GM21723 (cell line): ENCODE results near the gene DSTYK.
"Not testable (repeated sequence)": the region's sequence is repeated elsewhere in the genome, so short reads cannot be mapped to it uniquely, and the experiment has no call there.

Experiments
- ATAC-seq: cut with Tn5 transposase; IDR thresholded peaks from one replicate; pipeline ENCODE4 v1.9.1; 2021; ENCODE audit warnings: mild to moderate bottlenecking, moderate library complexity; ENCODE audit not compliant: unreplicated experiment

Gene DSTYK

GRCh38 chr1:205179842-205180241 is 31.7 kb downstream of the DSTYK start:
- no peak for ATAC-seq

- no peak for ATAC-seq
These were observed 38.7 kb downstream of the DSTYK start for GRCh38 chr1:205172729-205173366.

GRCh38 chr1:205171369-205171768 is 40.1 kb downstream of the DSTYK start:
- ATAC-seq = no peak

GRCh38 chr1:205170532-205171269 is 40.8 kb downstream of the DSTYK start:
- ATAC-seq = no peak

GRCh38 chr1:205169248-205169647 is 42.3 kb downstream of the DSTYK start:
- ATAC-seq = no peak

GRCh38 chr1:205168291-205168690 is 43.2 kb downstream of the DSTYK start:
- no peak for ATAC-seq

GRCh38 chr1:205162301-205162700 is 49.2 kb downstream of the DSTYK start:
- ATAC-seq = no peak

- no peak for ATAC-seq
These were observed 50.4 kb downstream of the DSTYK start for GRCh38 chr1:205161076-205161475.

GRCh38 chr1:205158048-205158616 is 53.4 kb downstream of the DSTYK start:
- no peak for ATAC-seq

- ATAC-seq = not testable (repeated sequence)
These were observed 55.7 kb downstream of the DSTYK start for GRCh38 chr1:205155665-205156377.

- ATAC-seq = no peak
These were observed 59.0 kb downstream of the DSTYK start for GRCh38 chr1:205152505-205152904.

- ATAC-seq = no peak
These were observed 60.7 kb downstream of the DSTYK start for GRCh38 chr1:205150651-205151428.

GRCh38 chr1:205147191-205147835 is 64.2 kb downstream of the DSTYK start:
- no peak for ATAC-seq

- no peak for ATAC-seq
These were observed 66.8 kb downstream of the DSTYK start for GRCh38 chr1:205144751-205145150.

- ATAC-seq = no peak
These were observed 67.3 kb downstream of the DSTYK start for GRCh38 chr1:205144046-205144720.

GRCh38 chr1:205142102-205142469 is 69.4 kb downstream of the DSTYK start:
- no peak for ATAC-seq

GRCh38 chr1:205141236-205142101 is 70.0 kb downstream of the DSTYK start:
- ATAC-seq = no peak

GRCh38 chr1:205140113-205140512 is 71.4 kb downstream of the DSTYK start:
- ATAC-seq = no peak

- no peak for ATAC-seq
These were observed 73.6 kb downstream of the DSTYK start for GRCh38 chr1:205137901-205138300.
